ENCODE data around the gene TMEM61.

DNA sequence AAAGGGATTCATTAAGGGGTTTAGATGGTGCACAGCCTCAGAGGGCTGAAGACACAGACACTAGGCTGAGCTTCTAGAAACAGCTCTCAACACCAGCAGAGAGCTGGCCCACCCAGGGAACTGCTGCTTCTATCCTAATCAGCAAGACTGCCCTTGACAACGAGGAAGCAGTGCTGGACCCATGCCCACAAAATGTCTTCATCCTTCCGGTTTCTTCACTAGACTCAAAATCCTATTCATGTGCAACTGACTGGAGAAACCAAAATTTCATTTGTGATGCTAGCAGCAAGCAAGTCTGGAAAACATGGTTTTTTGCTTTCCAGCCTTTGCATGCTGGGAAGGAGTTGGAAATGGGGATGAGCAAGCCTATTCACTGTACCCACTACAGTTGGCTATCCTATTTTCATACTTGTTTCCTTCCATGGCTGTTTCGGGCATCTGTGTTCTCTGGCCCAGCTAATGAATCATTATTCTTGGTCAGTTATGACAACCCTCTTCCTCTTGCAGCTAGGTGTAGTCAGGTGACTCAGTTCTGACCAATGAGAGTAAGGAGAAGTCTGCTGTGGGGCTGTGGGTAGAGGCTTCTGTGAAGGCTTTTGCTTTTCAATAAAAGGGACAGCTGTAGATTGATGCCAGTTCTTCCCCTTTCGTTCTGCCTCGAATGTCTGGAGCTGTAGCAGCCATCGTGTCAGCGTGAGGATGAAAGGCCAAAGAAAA is 14.6 kb upstream of the TMEM61 start:
- TF ChIP-seq, protein P1, sequence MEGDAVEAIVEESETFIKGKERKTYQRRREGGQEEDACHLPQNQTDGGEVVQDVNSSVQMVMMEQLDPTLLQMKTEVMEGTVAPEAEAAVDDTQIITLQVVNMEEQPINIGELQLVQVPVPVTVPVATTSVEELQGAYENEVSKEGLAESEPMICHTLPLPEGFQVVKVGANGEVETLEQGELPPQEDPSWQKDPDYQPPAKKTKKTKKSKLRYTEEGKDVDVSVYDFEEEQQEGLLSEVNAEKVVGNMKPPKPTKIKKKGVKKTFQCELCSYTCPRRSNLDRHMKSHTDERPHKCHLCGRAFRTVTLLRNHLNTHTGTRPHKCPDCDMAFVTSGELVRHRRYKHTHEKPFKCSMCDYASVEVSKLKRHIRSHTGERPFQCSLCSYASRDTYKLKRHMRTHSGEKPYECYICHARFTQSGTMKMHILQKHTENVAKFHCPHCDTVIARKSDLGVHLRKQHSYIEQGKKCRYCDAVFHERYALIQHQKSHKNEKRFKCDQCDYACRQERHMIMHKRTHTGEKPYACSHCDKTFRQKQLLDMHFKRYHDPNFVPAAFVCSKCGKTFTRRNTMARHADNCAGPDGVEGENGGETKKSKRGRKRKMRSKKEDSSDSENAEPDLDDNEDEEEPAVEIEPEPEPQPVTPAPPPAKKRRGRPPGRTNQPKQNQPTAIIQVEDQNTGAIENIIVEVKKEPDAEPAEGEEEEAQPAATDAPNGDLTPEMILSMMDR (IDR thresholded peaks at IDR 0.05; ENCODE audit: low read length): no peak
- no peak for TF ChIP-seq EZH2 (IDR thresholded peaks at IDR 0.05; ENCODE audit: borderline replicate concordance, low read length)
